GM18909 (cell line): ENCODE results near the gene RIN1.
"Not testable (repeated sequence)": the region's sequence is repeated elsewhere in the genome, so short reads cannot be mapped to it uniquely, and the experiment has no call there.

Experiments
- ATAC-seq: cut with Tn5 transposase; IDR thresholded peaks from one replicate; pipeline ENCODE4 v1.9.1; 2021; ENCODE audit warnings: mild to moderate bottlenecking; ENCODE audit not compliant: unreplicated experiment, poor library complexity

RIN1 gene

DNA sequence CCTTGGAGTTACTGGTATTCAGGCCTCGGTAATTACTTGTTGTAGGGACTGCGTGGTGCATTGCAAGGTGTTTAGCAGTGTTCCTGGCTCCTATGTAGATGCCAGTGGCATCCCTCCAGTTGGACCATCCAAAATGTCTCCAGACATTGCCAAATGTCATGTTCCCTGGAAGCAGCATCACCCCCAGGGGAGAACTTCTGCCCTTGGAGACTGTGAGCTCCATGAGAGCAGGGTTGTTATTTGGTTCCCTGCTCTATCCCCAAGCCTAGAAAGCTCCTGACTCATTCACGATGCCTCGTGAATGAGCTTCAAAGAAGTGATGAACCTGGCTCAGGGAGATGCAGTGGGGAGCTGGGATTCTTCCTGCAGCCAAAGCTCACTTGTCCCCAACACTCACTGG is 14.6 kb downstream of the RIN1 start:
- no peak for ATAC-seq

DNA sequence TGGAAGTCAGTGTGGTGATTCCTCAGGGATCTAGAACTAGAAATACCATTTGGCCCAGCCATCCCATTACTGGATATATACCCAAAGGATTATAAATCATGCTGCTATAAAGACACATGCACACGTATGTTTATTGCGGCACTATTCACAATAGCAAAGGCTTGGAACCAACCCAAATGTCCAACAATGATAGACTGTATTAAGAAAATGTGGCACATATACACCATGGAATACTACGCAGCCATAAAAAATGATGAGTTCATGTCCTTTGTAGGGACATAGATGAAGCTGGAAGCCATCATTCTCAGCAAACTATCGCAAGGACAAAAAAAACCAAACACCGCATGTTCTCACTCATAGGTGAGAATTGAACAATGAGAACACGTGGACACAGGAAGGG is 15.5 kb downstream of the RIN1 start:
- ATAC-seq: not testable (repeated sequence)

DNA sequence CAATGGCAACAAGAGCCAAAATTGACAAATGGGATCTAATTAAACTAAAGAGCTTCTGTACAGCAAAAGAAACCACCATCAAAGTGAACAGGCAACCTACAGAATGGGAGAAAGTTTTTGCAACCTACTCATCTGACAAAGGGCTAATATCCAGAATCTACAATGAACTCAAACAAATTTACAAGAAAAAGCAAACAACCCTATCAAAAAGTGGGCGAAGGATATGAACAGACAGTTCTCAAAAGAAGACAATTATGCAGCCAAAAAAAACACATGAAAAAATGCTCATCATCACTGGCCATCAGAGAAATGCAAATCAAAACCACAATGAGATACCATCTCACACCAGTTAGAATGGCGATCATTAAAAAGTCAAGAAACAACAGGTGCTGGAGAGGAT is 15.9 kb downstream of the RIN1 start:
- not testable (repeated sequence) for ATAC-seq

DNA sequence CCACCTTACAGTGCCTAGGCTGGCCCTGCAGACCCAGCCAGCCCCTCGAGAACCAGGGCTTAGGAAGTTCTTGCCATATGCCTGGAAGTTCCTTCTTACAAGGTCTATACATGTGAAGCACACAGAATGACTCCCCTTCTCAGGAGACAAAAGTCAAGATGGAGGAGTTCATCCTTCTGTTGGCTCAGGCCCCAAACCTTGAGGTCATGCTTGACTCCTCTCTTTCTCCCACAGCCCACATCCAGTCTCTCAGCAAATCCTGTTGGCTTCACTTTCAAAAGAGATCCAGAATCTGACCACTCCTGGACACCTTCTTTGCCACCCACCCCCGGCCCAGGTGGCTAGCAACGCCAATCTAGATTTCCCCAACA is 17.6 kb downstream of the RIN1 start:
- no peak for ATAC-seq

DNA sequence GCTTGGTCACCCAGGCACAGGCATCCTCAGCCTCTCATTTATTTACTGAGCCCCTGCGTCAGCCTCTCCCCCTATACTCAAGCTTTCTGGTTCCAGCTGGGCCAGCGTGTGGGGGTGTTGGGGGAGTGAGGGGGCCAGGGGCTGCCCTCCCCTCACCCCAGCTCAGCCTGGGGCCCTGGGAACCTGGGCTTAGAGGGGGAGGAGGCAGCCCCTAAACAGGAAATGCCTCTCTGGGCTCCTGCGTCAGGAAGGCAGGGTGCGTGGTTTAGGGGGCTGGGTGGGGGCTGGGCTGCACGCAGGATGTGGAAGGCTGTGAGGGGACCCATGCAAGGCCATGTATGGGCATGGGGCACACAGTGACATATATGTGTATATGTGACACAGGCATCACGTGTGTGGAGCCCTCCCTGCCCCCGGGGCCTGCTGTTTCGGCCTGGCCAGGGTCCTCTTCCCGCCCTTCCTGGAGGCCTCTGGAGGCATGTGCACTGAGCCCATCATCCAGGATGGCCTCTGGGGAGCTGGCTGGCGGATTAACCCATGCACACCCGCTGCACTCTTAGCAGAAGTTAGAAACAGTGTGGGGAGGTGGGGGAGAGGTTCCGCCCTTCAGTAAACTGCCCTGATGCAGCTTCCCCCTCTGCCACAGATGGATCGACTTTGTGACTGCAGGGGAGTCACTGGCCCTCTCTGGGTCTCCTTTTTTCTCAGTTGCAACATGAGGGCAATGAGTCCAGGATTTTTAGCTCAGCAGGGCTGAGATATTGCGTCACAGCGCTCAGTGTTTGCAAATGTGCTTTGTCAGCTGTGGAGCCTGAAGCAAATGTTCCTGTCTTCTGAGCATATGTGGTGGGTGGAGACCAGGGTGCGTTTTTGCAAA is 18.3 kb downstream of the RIN1 start:
- no peak for ATAC-seq

DNA sequence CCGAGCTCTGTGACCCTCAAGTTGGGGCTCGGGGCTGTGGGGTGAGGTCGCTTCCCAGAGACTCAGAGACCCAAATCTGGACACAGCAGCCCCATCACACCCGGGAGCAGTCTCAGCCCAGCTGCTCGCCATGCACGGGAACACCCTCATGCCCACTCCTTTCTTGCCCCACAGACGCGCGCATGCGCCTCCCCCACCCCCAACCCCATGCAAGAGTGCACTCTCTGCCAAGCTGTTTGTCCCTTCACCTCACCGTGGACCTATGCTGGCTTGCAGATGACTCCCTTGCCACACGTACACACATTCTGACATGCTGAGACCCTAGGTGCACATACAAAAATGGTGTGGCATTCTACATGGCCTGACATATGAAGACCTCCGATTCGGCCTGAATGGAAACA is 18.9 kb downstream of the RIN1 start:
- ATAC-seq: no peak

DNA sequence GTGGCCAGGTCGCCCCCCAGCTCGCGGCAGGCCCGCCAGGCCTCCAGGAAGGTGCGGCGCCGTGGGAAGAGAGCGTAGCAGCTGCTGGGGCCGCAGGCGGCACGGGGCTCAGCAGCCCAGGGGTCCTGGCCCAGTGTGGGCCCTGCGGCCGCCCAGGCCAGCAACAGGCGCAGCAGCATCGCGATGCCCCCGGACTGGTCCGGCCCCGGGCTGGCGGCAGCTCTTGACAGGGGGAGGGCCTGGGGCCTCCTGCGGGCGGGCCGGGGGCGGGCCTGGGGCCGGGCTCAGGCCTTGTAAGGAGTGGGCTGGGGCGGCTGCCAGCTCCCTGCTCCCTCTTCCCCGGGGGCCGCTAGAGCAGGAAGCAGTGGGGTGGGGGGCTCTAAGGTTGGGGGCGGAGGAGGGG is 19.4 kb downstream of the RIN1 start, which contains the start of gene CD248:
Gene CD248, minus strand, starts transcription at position 196 of the 403 bp plus-strand sequence. Its CDS starts 17 bp downstream, at position 179.
- no peak for ATAC-seq

DNA sequence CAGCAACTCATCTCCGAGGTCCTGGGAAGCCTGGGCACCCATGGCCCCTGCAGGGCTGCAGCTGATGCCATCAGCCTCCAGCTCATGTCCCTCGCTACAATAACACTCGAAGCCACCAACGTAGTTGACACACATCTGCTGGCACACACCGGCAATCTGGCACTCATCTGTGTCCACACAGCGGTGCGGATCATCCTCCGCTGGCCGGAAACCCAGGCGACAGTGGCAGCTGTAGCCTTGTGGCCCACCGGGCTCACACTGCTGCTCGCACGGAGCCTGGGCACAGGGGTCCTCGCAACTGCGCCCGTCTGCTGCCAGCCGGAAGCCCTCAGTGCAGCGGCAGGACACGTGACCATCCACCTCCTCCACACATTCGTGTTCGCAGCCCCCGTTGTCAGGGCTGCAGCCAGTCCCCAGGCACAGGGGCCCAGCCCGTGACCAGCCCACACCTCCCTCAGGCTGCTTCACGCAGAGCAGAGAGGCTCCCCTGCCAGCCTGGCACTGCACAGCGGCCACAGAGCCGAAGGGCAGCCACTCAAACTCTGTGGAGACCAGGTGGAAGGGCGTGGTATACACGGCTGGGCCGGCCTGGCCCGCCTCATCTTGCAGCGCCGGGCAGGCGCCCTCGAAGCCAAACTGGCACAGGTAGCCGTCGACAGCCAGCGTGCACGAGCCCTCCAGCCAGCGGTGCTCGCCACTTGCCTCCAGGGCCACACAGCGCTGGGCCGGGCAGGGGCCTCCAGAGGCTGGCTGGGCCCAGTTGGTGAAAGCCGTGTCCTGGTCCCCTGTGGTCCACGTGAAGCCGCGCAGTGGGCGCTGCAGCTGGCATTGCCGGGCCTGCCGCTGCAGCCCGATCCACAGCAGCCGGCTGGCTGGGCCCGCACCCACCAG is 20.1 kb downstream of the RIN1 start:
- no peak for ATAC-seq

DNA sequence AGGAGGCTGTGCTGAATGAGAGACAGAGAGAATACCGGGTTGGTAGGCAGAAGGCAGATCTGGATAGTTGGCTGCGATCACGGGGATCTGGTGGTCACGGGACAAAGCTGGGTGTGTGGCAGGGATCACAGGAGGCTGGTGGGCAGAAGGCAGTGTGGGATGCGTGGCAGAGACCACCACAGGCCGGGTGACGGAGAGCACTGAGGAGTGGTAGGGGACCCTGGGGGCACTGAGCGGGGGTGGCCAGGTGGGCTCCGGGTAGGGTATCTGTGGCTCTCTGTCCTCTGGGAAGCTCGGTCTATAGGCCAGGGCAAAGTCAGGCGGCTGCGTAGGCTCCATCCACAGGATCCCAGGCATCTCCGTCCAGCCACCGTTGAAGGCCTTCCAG is 20.7 kb downstream of the RIN1 start:
- no peak for ATAC-seq

DNA sequence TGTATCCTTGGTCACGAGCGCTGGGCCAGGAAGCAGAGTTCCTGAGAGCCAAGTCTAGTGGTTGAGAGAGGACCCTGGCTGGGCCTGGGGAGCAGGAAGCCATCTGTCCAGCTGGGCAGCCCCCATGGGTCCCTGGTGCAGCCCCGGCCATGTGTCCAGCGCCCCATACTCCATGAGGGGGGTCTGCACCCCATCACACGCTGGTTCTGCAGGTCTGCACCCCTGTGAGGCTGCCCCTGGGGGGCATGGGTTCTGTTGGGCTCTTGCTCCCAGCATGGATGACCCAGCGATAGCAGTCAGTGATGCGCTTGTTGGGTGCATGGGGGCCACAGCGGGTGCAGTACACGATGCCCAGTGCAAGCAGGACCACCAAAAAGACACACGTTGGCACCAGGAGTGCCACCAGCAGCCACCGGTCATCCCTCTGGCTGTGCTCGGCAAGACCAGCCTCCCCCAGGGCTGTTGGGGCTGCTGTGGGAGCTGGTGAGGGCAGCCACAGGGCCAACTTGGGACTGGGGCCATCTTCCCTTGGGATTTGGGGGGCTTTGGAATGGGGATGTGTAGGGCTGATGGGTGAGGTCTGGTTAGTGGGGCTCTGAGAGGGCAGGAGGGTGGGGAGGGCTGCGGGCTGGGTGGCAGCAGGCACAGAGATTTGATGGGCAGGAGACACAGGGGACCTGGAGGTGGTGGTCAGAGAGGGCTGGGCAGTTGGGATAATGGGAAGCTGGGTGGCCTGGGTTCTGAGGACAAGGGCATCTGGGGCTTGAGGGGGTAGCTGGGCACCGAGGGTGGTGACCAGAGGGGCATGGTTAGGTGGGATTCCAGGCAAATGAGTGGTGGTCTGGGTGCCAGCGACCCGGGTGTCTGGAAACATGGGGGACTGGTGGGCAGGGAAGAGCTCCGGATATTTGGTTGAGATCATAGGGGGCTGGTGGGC is 21.4 kb downstream of the RIN1 start:
- ATAC-seq: no peak

DNA sequence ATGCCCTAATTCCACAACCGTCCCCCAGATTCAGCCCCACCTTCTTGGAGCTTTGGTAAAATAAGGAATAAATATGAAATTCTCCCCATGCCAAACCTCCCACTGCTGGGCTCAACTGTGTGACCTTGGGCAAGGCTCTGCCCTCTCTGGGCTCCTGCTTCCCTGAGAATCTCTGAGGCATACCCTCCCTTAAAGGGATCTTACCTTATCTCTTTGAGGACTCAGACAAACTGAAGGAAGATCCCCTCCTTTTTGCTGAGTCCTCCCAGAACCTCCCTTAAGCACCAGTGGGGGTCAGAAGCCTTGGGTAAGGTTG is 22.1 kb downstream of the RIN1 start:
- ATAC-seq: no peak

DNA sequence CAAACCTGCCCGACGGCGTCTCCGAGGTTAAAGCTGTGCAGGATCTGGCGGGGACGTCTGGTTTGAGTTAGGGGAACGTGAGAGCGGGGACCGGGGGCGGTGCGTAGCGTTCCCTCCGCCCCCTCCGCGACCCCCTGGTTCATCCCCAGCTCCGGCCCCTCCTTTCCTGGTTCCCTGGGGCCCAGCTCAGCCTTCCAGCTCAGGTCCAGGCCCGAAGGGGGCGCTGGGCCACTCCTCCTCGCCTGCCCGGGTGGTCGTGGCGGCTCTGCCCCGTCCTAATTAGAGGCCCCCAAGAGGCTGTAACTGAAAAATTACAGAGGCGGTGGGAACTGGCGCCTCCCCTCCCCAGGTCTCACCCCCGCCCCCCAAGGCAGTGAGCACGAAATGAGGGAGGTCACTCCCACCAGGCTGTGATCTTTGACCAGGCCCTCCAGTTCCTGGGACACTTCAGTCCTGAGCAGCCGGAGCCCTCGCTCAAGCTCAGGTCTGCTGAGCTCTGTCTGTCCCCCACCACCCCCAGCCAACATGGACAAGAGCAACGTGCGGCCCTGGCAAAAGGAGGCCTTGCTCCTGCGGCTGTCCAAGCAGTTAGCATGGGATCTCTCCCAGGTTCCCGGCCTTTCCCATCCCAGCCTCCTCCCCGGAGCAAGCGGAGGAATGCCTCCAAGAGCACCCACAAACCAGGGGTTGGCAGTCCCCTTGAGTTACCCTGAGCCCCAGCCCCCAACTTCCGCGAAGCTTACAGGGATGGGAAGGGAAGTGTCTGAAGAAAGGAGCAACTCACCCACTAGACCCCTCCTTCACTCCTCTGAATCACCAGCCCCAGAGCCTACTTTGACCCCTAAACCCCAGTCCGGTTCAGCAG is 22.7 kb downstream of the RIN1 start:
- ATAC-seq: no peak

DNA sequence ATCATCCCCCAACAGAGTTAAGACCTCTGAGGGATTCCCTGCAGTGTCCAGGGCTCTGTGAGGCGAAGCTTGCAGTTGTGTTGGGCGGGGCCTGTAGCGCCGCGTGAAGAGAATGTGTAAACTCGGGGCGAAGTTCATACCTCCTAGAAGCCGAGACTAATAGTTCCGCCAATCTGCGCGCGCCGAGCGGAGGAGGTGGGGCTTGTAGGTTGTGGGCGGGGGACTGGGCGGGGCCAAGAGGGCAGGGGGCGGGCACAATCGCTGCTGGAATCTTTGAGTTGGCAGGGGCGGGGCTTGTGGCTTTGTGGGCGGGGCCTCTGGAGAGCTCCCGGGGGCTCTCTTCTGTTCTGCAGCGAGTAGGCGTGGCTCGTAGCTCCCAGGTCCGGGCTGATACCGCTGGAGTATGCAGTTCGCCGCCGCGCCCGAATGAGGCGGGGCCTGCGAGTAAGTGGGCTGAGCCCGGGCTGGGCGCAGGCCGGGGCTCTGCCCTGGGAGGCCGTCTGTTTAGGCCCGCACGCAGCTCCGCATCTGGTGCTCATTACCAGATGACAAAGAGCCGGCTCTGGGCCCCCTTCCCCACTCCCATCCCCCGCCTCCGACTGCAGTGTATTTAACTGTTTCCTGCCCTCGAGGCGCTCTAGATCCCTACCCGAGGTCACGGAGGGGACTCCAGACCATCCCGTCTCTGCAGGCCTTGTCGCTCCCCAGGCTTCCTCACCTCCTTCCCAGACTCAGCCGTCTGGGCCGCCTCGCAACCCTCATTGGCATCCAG is 23.5 kb downstream of the RIN1 start:
- ATAC-seq: peak; percentile 52

DNA sequence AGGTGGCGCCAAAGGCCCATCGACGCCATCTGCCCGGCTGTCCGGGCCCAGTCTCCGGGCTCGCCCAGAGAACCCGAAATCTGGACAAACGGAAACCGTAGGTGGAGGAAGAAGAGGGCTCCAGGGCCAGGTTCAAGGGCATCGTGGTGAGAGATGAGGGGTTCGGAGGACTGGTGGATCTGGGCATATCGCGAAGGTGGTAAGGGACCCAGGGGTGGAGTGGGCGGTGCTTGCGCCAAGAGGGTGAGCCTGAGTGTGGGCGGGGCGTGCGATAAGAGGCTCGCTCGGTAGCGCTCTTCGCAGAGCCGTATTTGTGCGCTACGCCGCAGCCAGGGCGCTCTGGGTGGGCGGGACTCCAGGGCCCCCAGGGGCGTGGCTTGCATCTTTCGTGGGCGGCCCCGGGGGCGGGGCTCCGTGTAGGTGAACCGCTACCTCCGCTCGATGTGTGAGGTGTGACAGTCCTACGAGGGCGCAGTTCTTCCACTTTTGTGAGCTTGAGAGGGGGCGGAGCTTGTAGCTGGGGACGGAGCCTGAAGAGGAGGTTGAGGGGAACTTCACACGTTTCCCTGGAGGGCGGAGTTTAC is 24.2 kb downstream of the RIN1 start:
- peak; percentile 76 for ATAC-seq

DNA sequence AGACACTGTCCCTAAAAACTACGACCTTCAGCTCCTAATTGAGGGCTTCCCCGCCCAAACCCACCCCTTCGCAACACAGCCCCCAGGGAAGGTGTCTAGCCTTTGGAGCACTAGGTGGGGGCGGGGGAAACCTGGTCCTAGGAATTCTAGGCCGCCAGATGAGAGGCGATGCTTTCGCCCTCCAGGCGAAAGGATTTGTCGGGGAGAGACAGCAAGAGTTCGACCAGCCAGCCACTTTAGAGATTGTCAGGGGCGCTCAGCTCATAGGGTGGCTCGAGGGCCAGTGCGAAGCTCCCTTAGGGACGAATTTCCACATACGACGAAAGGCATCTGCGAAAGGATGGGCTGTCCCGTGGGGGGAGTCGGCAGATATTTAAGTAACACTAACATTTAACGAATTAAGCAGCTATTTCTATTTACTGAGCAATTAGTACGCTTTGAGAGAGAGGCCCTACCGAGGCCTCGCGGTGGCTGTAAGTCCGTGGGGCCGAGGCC is 24.7 kb downstream of the RIN1 start:
- peak; percentile 3 for ATAC-seq

DNA sequence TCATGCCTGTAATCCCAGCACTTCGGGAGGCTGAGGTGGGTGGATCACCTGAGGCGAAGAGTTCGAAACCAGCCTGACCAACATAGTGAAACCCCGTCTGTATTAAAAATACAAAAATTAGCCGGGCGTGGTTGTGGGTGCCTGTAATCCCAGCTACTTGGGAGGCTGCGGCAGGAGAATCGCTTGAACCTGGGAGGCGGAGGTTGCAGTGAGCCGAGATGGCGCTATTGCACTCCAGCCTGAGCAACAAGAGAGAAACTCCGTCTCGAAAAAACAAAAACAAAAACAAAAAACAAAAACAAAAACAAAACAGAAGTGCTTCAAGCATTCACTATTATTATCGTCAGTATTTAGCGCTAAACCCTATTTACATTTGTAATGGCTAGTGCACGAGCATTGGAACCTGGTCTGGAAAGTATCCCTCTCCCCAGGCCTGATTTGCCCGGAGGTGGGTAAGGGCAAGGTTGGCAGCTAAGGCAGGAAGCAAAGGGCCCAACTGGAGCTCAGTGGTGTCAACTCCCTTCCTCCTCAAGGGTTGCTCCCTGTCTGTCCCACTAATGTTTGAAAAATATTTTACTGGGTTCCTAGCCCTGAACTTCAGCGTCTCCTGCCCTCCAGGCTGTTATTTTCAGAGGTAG is 25.3 kb downstream of the RIN1 start:
- not testable (repeated sequence) for ATAC-seq

DNA sequence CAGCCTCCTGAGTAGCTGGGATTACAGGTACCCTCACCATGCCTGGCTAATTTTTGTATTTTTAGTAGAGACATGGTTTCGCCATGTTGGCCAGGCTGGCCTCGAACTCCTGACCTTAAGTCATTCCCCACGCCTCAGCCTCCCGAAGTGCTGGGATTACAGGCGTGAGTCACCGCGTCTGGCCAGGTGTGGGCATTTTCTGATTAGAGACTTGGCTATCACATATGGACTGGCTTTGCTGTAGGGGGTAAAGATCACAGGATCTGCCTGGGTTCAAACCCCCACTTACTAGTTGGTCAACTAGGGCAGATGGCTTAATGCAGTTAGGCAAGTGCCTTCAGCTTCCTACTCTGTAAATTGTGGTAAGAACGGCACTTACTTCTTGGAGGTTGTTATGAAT is 25.9 kb downstream of the RIN1 start:
- no peak for ATAC-seq

DNA sequence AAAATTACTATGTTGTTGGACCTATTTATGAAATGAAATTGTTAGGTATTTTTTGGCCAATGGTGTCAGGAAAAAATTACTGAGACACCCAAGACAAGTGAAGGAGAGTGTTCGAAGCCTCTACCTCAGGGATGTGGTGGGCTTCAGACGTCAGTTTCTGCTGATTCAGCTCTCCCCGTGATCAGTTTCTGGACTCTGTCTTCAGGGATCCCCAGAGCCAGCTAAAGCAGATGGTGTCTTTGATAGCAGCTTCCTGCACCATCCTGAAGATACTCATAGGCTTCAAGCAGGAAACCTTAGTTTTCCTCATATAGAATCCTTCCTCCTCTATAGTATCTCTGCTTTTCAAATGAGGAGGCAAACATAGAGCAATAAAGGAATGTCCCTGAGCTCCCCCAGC is 26.8 kb downstream of the RIN1 start:
- ATAC-seq: no peak
